ENCODE results near the gene TOR1AIP2.
"Not testable (repeated sequence)": the region's sequence is repeated elsewhere in the genome, so short reads cannot be mapped to it uniquely, and the experiment has no call there.

The TOR1AIP2 gene

GRCh38 chr1:179805291-179806195 is 72.1 kb downstream of the TOR1AIP2 start:
- no peak for DNase-seq

GRCh38 chr1:179804417-179804816 is 73.2 kb downstream of the TOR1AIP2 start:
- DNase-seq: not testable (repeated sequence)

- DNase-seq: no peak
Measured at GRCh38 chr1:179803918-179804317, 73.7 kb downstream of the TOR1AIP2 start.

GRCh38 chr1:179803104-179803503 is 74.5 kb downstream of the TOR1AIP2 start:
- no peak for DNase-seq

- no peak for DNase-seq
Measured at GRCh38 chr1:179800481-179800880, 77.1 kb downstream of the TOR1AIP2 start.

- no peak for DNase-seq
Measured at GRCh38 chr1:179798864-179799516, 78.6 kb downstream of the TOR1AIP2 start.

- no peak for DNase-seq
Measured at GRCh38 chr1:179798213-179798863, 79.3 kb downstream of the TOR1AIP2 start.

GRCh38 chr1:179794669-179795068 is 82.9 kb downstream of the TOR1AIP2 start:
- DNase-seq: no peak

- DNase-seq: no peak
Measured at GRCh38 chr1:179794146-179794545, 83.5 kb downstream of the TOR1AIP2 start.

- no peak for DNase-seq
Measured at GRCh38 chr1:179793281-179793680, 84.3 kb downstream of the TOR1AIP2 start.

Data from activated gamma-delta T cell treated with Interleukin-2 at 50 U/mL for 16 hours (primary cell).